Kidney epithelial cell (primary cell): Measurements from ENCODE around the gene ZNF682. TPM values are rescaled to one million over a fixed set of nuclear protein-coding genes. Genes with fewer than 3 reads are reported as not detected.
"Not testable (repeated sequence)": the region's sequence is repeated elsewhere in the genome, so short reads cannot be mapped to it uniquely, and the experiment has no call there.

ENCODE experiments used
- DNase-seq: peaks from one replicate; pipeline ENCODE4 v3.0.0-alpha.2; 2010; ENCODE audit warnings: low read depth
- H3K27me3 ChIP-seq: 2 replicates; pipeline ENCODE4 v1.6.0; 2011; ENCODE audit warnings: low read length; ENCODE audit not compliant: control insufficient read depth, insufficient read depth
- H3K36me3 ChIP-seq: 2 replicates; pipeline ENCODE4 v1.5.1; 2011; ENCODE audit warnings: low read length; ENCODE audit not compliant: control insufficient read depth, insufficient read depth
- H3K4me3 ChIP-seq: 2 replicates; pipeline ENCODE4 v1.5.1; 2011; ENCODE audit warnings: low read depth, mild to moderate bottlenecking, control low read depth, low read length
- total RNA-seq: library from RNA; depleted of rRNA; stranded (reverse); fragments of >200 nt; gene quantifications from 2 replicates; pipeline ENCODE4 v1.2.3, GENCODE V29; 2015
- TF ChIP-seq, protein P1 (sequence below): IDR thresholded peaks from 2 replicates; pipeline ENCODE4 v1.5.1; 2011; ENCODE audit warnings: mild to moderate bottlenecking, moderate library complexity, low read length, control low read depth, inconsistent platforms; ENCODE audit not compliant: insufficient read depth, poor library complexity, severe bottlenecking

Gene ZNF682
- total RNA-seq, 1 donor from 2014 or later = 3.3 TPM

- Histone ChIP-seq H3K27me3 (no peaks in the 10 kb centered on the region), H3K36me3 (peaks cover 1% of the 10 kb centered on the region), H3K4me3 (no peak overlapping the region)
- TF ChIP-seq, protein P1, sequence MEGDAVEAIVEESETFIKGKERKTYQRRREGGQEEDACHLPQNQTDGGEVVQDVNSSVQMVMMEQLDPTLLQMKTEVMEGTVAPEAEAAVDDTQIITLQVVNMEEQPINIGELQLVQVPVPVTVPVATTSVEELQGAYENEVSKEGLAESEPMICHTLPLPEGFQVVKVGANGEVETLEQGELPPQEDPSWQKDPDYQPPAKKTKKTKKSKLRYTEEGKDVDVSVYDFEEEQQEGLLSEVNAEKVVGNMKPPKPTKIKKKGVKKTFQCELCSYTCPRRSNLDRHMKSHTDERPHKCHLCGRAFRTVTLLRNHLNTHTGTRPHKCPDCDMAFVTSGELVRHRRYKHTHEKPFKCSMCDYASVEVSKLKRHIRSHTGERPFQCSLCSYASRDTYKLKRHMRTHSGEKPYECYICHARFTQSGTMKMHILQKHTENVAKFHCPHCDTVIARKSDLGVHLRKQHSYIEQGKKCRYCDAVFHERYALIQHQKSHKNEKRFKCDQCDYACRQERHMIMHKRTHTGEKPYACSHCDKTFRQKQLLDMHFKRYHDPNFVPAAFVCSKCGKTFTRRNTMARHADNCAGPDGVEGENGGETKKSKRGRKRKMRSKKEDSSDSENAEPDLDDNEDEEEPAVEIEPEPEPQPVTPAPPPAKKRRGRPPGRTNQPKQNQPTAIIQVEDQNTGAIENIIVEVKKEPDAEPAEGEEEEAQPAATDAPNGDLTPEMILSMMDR = no peak
- DNase-seq = no peak
Observed at GRCh38 chr19:20005741-20006140, 33.6 kb downstream of the ZNF682 start.

DNA sequence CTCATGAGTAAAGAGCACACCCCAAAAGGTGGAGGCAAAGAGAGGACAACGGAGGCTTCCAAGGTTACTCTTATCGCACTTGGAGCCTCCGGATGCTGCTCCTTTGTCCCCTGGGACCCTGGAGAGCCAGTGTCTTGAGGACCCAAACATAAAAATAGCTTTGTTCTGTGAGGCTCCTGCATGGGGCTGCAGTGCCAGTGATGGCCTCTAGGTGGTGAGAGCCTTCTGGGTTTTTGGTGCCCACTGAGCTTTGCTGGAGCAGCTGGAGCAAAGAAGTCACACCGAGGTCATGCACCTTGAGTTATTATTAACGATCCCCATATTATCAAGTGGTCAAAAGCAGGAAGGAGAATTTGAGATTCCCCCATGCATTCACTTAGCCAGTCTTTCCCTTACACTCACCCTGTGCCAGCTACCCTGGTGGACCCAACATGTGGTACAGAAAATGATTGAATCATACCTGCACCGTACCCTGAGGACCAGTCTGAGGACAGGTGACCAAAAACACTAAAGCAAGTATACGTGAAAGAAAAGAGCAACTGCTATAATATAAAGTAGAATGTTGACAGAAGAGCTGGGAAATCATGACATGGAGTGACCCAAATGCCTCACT is 41.5 kb downstream of the ZNF682 start:
- H3K36me3 ChIP-seq = no peaks in the 10 kb centered on the region
- H3K4me3 ChIP-seq = no peak overlapping the region
- DNase-seq = no peak
- H3K27me3 ChIP-seq = no peaks in the 10 kb centered on the region
- TF ChIP-seq, protein P1 = peak; percentile 25

GRCh38 chr19:19966862-19967261 is 72.4 kb downstream of the ZNF682 start:
- no peak for DNase-seq
- H3K4me3 ChIP-seq = no peak overlapping the region
- no peaks in the 10 kb centered on the region for H3K36me3 ChIP-seq
- no peaks in the 10 kb centered on the region for H3K27me3 ChIP-seq
- TF ChIP-seq, protein P1 = no peak

DNA sequence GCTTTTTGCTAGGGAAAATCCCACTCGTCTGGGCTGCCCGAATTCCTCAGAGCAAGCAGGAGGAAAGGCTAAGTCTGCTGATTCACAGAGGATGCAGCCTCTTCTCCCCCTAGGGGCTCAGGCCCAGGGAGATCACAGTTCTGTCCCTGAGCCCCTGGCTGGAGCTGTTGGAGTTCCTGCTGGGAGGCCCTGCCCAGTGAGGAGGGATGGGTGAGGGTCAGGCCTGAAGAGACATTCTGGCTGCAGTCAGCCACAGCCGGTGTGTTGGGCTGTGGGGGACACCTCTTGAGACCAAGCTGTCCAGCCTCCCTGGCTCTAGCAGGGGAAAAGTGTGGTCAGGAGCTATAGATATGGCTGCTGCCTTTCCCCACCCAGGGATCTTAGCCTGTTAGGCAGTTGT is 73.2 kb downstream of the ZNF682 start:
- H3K36me3 ChIP-seq, H3K4me3 ChIP-seq, DNase-seq, H3K27me3 ChIP-seq: not testable (repeated sequence)

DNA sequence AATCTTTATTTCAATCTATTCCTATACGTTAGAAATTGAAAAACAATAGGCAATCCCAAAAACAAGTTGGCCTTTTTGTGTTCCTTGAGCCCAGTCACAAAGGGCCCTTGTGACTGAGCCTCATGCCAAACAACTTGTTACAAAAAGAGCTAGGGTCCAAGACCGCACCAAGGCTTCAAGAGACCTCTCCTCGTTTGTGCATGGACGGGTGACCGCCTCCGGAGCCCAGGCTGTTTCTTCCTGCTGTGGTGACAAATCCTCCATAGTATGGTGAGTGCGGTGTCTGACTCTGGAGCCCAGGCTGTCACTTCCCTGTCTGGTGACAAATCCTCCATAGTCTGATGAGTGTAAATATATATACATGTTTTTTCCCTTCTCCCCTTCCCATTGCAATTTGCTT is 74.9 kb downstream of the ZNF682 start:
- Histone ChIP-seq H3K4me3 (no peak overlapping the region), H3K36me3 (no peaks in the 10 kb centered on the region), H3K27me3 (no peaks in the 10 kb centered on the region)
- TF ChIP-seq, protein P1 = no peak
- DNase-seq = no peak

GRCh38 chr19:19959151-19959799 is 80.0 kb downstream of the ZNF682 start:
- TF ChIP-seq, protein P1 = peak; percentile 40
- not testable (repeated sequence) for H3K36me3 ChIP-seq, H3K27me3 ChIP-seq, H3K4me3 ChIP-seq, DNase-seq

DNA sequence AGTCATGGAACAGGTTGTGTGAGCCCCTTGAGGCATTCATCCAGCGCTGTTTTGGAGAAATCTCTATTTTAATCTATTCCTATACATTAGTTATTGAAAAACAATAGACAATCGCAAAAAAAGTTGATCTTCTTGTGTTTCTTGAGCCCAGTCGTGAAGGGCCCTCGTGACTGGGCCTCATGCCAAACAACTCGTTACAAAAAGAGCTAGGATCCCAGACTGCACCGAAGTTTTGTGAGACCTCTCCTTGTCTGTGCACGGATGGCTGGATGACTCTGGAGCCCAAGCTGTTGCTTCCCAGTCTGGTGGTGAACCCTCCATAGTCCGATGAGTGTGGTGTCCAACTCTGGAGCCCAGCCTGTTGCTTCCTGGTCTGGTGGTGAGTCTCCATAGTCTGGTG is 81.5 kb downstream of the ZNF682 start:
- H3K36me3 ChIP-seq, H3K27me3 ChIP-seq, DNase-seq: not testable (repeated sequence)

More for the DNA sequence above, 81.5 kb downstream of the ZNF682 start:
- H3K4me3 ChIP-seq = not testable (repeated sequence)
